HG03439 (cell line): ENCODE results near the gene ALCAM.
"Not testable (repeated sequence)": the region's sequence is repeated elsewhere in the genome, so short reads cannot be mapped to it uniquely, and the experiment has no call there.

ENCODE experiments used
- ATAC-seq: cut with Tn5 transposase; IDR thresholded peaks from one replicate; pipeline ENCODE4 v1.9.1; 2021; ENCODE audit warnings: mild to moderate bottlenecking, moderate library complexity; ENCODE audit not compliant: unreplicated experiment

Gene ALCAM

DNA sequence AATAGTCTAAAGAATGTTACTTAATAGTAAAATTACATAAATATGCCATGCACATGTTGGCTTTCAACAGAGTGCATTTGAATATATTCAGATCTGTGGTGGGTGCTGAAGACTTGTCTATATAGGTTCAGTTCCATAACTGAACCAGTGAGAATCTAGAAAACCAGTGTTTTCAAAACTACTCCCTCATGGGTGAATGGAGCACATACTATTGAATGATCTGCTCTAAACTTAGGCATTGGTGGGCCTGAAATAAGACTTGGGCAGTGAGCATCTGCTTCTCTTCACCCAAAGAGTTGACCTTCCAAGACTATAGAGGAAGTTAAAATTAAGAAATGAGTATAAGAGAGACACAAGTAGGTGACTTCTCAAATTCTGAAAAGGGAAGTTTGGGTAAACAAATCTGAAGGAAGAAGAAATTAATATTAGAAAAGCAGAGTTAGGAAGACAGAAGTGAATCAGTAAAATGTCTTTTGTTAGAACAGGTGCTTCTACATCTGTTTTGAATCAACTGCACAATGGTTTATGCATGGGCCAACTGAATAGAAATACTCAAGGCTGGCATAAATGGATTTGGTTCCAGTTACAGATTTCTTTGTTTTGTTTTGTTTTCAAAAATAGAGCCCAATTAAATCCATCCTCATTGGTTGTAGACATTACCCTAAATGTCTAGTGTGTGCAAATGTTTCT lies 19.3 kb downstream of the ALCAM start:
- ATAC-seq: no peak

DNA sequence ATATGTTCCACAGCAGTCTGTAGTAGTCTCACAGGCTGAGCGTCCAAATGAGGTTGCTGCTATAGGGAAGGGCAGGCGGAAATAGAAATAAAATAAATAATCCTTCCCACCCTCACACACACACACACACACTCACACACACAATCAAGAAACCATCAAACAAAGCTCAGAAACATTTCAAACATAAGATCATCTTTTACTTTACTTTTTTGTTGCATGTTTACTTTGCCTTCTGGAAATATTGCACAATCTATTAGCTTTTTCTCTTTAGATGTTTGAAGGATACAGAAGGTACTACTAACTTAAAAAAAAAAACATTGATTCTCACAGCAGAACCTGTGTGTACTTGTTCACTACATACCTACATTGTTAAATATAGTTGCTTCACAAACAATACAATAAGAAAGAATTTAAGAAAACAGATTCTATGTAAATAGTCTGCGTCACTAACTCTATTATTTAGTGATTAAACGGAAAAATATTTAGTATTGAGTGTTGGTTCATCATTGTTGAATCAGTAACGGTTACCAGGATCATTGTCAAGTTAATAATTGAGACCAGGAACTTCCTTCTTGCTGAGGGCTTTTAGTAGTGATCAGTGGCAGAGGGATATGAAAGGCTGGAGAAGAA lies 20.5 kb downstream of the ALCAM start:
- ATAC-seq: no peak

DNA sequence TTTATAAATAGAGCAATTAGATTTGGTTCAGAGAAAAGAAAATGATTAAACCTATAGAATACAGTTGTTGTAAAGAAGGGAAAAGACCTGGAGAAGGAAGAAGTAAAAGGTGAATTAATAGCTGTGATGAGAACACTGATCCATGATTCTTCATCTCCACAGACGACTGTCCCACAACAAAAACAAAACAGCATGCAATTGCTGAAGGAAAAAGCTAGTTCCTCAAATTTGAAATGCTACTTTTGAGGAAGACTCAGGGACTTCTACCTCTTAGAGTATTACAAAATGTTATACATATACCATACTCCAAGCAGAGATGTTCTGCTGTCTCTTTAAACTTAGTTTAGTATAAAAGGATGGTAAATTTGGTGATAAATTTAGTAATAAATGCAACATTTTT lies 21.5 kb downstream of the ALCAM start:
- no peak for ATAC-seq

GRCh38 chr3:105389759-105390158 lies 23.1 kb downstream of the ALCAM start:
- ATAC-seq: not testable (repeated sequence)

GRCh38 chr3:105392598-105392997 lies 25.9 kb downstream of the ALCAM start:
- ATAC-seq: not testable (repeated sequence)

- no peak for ATAC-seq
Observed at GRCh38 chr3:105394177-105394576, 27.5 kb downstream of the ALCAM start.

GRCh38 chr3:105397974-105398373 lies 31.3 kb downstream of the ALCAM start:
- ATAC-seq: no peak

DNA sequence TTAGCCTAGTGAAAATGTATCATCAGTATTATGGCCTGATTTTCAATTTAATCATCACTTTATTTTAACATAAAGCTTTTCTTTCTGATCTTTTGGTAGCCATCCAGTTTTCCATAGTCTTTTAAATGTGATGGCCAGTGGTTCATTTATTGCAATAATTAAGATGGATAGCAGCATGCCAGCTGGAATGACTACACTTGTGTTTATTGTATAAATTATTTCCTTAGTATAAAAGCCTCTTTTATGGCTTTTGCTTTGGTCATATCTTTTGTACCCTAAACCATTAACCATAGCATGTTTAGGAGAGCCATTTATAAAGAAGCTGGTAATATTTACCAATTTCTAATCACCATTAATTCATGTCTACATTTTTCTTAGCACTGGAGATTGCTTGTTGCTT lies 31.7 kb downstream of the ALCAM start:
- ATAC-seq: no peak

GRCh38 chr3:105399062-105399461 lies 32.4 kb downstream of the ALCAM start:
- ATAC-seq: no peak

- no peak for ATAC-seq
Observed at GRCh38 chr3:105399611-105400010, 32.9 kb downstream of the ALCAM start.

DNA sequence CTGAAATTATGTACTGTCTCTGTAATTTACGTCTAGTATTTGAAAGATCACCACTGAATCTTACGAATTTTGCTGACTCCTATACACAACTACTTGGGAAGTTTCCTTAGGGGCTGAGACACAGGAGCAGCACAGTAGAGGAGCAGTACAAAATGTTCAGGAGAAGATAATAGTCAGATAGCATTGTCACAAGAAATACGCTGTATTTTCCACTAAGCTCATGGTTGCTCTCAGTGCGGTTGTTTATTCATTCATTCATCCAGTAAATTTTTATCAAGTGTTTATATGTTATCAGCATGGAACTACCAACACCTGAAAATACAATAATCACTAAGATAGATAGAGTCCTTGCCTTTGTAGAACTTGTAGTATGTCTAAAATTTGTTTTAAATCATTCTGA lies 34.5 kb downstream of the ALCAM start:
- ATAC-seq: no peak

DNA sequence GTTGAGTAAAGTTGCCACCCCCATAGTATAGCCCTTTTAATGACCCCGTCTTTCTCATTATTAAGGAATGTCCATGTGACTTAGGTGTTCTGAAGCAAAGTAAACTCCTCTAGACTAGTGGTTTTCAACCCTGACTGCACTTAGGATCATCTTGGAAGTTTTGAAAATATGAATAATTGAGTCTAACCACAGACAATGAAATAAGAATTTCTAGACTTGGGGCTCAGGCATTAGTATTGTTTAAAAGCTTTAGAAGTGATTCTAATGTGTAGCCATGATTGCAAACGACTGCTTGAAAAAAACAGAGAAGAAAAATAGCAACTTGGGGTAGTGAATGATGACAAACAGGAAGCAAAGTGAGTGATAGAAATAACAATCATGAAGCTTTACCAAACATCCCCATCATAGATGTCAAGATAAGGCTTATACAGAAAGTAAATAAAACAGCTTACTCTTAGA lies 35.0 kb downstream of the ALCAM start:
- ATAC-seq: no peak

- no peak for ATAC-seq
Observed at GRCh38 chr3:105402287-105402801, 35.6 kb downstream of the ALCAM start.

DNA sequence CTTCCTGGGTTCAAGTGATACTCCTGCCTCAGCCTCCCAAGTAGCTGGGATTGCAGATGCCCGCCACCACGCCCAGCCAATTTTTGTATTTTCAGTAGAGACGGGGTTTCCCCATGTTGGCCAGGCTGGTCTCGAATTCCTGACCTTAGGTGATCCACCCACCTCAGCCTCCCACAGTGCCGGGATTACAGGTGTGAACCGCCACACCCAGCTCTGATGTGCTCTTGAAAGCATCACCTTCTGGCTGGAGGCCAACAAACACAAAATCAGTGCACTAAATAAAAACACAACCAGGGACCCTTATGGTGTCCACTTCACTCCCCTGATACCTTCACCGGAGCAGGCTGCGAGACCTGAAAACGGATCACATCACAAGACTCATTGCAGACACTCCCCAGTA lies 36.3 kb downstream of the ALCAM start:
- not testable (repeated sequence) for ATAC-seq

- no peak for ATAC-seq
Observed at GRCh38 chr3:105406268-105406667, 39.6 kb downstream of the ALCAM start.

GRCh38 chr3:105409364-105409763 lies 42.7 kb downstream of the ALCAM start:
- no peak for ATAC-seq

DNA sequence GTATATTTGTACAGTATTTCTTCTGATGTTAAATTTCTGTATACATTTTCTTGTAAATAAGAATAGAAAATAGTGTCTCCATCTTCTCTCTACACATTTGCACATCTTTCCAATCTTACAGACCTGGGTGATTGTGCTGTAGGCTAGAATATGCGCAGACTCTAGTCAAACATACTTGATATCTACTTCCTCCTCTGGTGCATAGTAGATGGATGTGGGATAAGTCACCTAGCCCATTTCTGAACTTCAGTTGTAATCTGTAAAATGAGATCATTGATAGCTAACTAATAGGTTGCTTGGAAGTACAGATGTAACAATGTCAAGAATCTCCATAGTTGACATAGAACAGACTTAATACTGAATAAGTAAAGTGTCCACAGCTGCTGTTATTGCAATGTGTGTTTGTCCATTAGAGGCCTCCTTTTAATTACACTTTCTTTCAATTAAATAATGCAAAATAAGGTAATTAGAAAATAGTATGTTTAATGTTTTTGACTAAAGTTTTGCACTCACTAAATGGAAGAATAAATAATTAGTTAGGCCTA lies 46.7 kb downstream of the ALCAM start:
- no peak for ATAC-seq

DNA sequence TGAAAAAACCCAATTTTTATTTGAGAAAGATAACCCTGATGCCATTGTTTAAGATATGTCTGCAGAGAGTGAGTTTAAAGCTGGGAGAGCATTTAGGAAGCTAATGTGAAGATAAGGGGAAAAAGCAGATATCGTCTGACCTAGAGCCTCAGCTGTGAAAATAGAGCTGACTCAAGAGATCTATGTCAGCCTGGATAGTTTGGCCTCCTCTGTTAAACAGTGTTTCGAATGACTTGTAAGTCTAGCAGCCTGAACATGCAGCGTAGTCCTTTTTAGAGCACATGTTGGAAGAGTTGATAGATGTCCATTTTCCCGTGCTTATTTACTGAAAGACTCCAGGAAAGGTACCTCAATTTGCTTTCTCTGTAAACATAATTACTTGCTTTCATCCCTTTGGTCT lies 48.1 kb downstream of the ALCAM start:
- no peak for ATAC-seq

DNA sequence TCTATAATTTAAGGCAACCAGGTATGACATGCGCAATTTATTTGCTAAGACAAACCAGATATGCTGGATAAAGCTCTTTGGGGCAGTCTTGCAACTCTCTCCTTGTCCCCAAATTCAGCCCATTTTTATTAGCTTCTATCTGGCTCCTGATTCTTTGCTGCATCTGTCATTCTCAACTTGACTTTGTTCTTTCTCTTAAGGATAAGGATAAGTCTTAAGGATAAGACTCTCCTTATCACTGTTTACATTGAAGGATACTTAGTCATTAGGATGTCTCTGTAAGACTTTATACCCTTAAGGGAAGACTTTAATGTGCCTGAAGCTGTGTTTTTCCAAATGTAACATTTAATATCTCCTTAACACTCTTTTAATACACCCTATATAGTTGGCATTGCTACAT lies 49.2 kb downstream of the ALCAM start:
- ATAC-seq: no peak

GRCh38 chr3:105417525-105418289 lies 51.0 kb downstream of the ALCAM start:
- ATAC-seq: no peak

DNA sequence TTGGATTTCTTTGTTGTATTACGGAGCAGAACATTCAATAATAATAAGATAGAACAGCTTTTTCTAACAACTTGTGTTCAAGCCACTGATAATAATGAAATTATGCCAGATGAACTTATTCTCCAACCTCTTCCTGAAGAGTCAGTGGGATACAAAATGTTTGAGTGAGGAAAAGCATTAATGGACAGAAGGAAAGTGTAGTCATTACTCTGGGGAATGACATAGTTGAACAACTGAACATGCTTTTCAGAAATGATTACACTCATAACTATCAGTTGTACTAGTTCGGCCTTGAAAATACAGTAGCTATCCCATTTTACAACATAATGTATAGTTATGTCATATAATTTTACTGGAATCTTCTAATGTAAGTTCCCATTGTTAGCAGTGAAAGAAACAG lies 55.9 kb downstream of the ALCAM start:
- no peak for ATAC-seq
